ENCODE measurements around the gene IRGC.

Gene IRGC

GRCh38 chr19:43688059-43688701 is 27.7 kb upstream of the IRGC start:
- TF ChIP-seq MAX (IDR thresholded peaks at IDR 0.05; ENCODE audit: low read depth, low read length) (no peak), MYC (IDR thresholded peaks at IDR 0.05; ENCODE audit: low read depth, low read length) (no peak), CTCF (IDR thresholded peaks at IDR 0.05; ENCODE audit: low read depth, low read length) (no peak), POLR2A (IDR thresholded peaks at IDR 0.05; ENCODE audit: extremely low read depth, insufficient read length) (no peak)
- DNase-seq (ENCODE audit: low read depth) = no peak
- no peak overlapping the region for H3K4me3 ChIP-seq (ENCODE audit: low read depth, low read length)

- H3K4me3 ChIP-seq (ENCODE audit: low read depth, low read length) = no peak overlapping the region
- TF ChIP-seq MAX (IDR thresholded peaks at IDR 0.05; ENCODE audit: low read depth, low read length) (no peak), POLR2A (IDR thresholded peaks at IDR 0.05; ENCODE audit: extremely low read depth, insufficient read length) (no peak), CTCF (IDR thresholded peaks at IDR 0.05; ENCODE audit: low read depth, low read length) (no peak)
- DNase-seq (ENCODE audit: low read depth) = no peak
Observed at GRCh38 chr19:43690444-43690843, 25.4 kb upstream of the IRGC start.

GRCh38 chr19:43690890-43691289 is 25.0 kb upstream of the IRGC start:
- no peak overlapping the region for H3K4me3 ChIP-seq (ENCODE audit: low read depth, low read length)
- no peak for DNase-seq (ENCODE audit: low read depth)
- no peak for TF ChIP-seq CTCF (IDR thresholded peaks at IDR 0.05; ENCODE audit: low read depth, low read length)

- no peak for TF ChIP-seq CTCF (IDR thresholded peaks at IDR 0.05; ENCODE audit: low read depth, low read length)
- no peak for TF ChIP-seq MYC (IDR thresholded peaks at IDR 0.05; ENCODE audit: low read depth, low read length)
- TF ChIP-seq POLR2A (IDR thresholded peaks at IDR 0.05; ENCODE audit: extremely low read depth, insufficient read length) = no peak
- no peak for TF ChIP-seq MAX (IDR thresholded peaks at IDR 0.05; ENCODE audit: low read depth, low read length)
- no peak overlapping the region for H3K4me3 ChIP-seq (ENCODE audit: low read depth, low read length)
- no peak for DNase-seq (ENCODE audit: low read depth)
Observed at GRCh38 chr19:43691755-43692154, 24.1 kb upstream of the IRGC start.

- no peak overlapping the region for H3K4me3 ChIP-seq (ENCODE audit: low read depth, low read length)
- TF ChIP-seq MYC (IDR thresholded peaks at IDR 0.05; ENCODE audit: low read depth, low read length) = no peak
- TF ChIP-seq MAX (IDR thresholded peaks at IDR 0.05; ENCODE audit: low read depth, low read length) = no peak
- TF ChIP-seq POLR2A (IDR thresholded peaks at IDR 0.05; ENCODE audit: extremely low read depth, insufficient read length) = no peak
- TF ChIP-seq CTCF (IDR thresholded peaks at IDR 0.05; ENCODE audit: low read depth, low read length) = no peak
- no peak for DNase-seq (ENCODE audit: low read depth)
Observed at GRCh38 chr19:43692385-43692784, 23.5 kb upstream of the IRGC start.

GRCh38 chr19:43692877-43693276 is 23.0 kb upstream of the IRGC start:
- no peak for DNase-seq (ENCODE audit: low read depth)
- no peak overlapping the region for H3K4me3 ChIP-seq (ENCODE audit: low read depth, low read length)
- no peak for TF ChIP-seq POLR2A (IDR thresholded peaks at IDR 0.05; ENCODE audit: extremely low read depth, insufficient read length)
- TF ChIP-seq MAX (IDR thresholded peaks at IDR 0.05; ENCODE audit: low read depth, low read length) = no peak
- no peak for TF ChIP-seq MYC (IDR thresholded peaks at IDR 0.05; ENCODE audit: low read depth, low read length)
- TF ChIP-seq CTCF (IDR thresholded peaks at IDR 0.05; ENCODE audit: low read depth, low read length) = no peak
